ENCODE measurements around the gene PPP2R2C.

Gene PPP2R2C

DNA sequence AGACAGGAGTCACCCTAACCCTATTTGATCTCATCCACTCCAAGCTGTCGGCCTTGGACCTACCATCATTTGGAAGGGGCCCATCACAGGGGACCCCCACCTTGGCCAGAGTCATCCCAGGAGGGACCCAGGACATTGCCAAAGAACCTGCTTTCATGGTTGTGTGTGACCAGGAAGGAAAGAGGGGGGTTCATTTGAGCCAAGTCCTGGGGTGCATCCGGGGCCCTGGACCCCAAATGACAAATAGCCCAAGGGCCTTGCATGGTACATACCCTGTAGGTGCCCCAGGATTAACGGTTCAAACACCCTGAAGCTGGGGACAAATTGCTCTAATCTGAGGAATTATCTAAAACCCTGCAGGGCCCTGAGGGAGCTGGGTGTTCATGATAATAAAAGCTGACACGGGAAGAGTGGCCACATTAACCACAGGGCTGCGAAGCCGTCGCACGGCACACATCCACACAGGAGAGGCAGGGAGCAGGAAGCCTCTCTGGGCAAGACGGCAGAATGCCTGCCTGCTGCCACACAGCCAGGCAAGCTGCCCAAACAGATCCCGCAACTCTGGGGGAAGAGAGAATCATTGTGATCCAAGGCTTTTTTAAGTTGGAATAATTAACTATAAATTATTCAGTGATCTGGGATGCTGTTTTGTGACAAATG lies 28.2 kb upstream of the PPP2R2C start:
- Histone ChIP-seq H3K27ac (ENCODE audit: poor library complexity, severe bottlenecking) (no peak overlapping the region), H3K36me3 (ENCODE audit: low read depth) (no peaks in the 10 kb centered on the region), H3K4me3 (ENCODE audit: severe bottlenecking) (no peak overlapping the region), H3K9me3 (ENCODE audit: severe bottlenecking) (no peaks in the 10 kb centered on the region), H3K4me1 (ENCODE audit: insufficient read depth, poor library complexity, severe bottlenecking) (no peaks in the 10 kb centered on the region), H3K27me3 (ENCODE audit: insufficient read depth, poor library complexity, severe bottlenecking) (no peaks in the 10 kb centered on the region)
- DNase-seq (ENCODE audit: low spot score) (no peak), ATAC-seq (ENCODE audit: low read depth) (no peak)
- no peak for TF ChIP-seq CTCF (IDR thresholded peaks at IDR 0.05; ENCODE audit: poor library complexity, severe bottlenecking)

GRCh38 chr4:6499238-6499600 lies 26.8 kb upstream of the PPP2R2C start:
- no peak for DNase-seq (ENCODE audit: low spot score)
- H3K27ac ChIP-seq (ENCODE audit: poor library complexity, severe bottlenecking): no peak overlapping the region
- no peaks in the 10 kb centered on the region for H3K9me3 ChIP-seq (ENCODE audit: severe bottlenecking)
- H3K36me3 ChIP-seq (ENCODE audit: low read depth): no peaks in the 10 kb centered on the region
- H3K4me1 ChIP-seq (ENCODE audit: insufficient read depth, poor library complexity, severe bottlenecking): no peaks in the 10 kb centered on the region
- H3K27me3 ChIP-seq (ENCODE audit: insufficient read depth, poor library complexity, severe bottlenecking): no peaks in the 10 kb centered on the region
- ATAC-seq (ENCODE audit: low read depth): no peak
- H3K4me3 ChIP-seq (ENCODE audit: severe bottlenecking): no peak overlapping the region
- no peak for TF ChIP-seq CTCF (IDR thresholded peaks at IDR 0.05; ENCODE audit: poor library complexity, severe bottlenecking)

DNA sequence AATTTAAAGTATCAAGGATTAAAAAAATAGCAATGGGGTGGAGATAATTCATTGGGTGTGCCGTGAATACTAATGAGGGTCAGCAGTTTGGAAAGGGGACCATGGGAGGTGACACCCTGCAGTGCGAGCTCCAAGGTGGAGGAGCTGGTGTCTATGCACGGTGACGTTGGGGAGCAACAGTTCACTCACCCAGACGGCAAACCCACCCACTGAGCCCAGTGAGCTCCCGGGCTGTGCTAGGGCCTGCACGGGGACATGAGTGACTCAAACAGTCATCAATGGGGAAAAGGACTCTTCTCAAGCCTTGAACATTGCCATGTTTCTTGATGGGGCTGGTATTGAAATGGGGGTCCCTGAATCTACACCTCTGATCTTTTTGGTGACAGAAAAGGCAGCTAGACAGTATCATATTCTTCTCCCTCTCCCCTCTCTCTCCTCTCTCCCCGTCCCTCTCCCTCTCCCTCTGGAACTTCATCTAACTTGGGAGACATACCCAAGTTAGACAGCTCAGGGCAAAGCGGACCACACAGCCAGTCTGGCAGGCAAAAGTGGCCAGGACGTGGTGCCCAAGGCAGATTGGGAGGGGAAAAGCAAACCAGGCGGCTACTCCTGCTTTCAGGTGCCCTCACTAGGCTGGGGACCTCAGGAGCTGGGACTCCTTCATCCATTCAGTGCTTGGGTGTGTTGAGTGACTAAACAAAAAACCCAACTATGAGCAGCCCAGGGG lies 26.3 kb upstream of the PPP2R2C start:
- Histone ChIP-seq H3K36me3 (ENCODE audit: low read depth) (no peaks in the 10 kb centered on the region), H3K27me3 (ENCODE audit: insufficient read depth, poor library complexity, severe bottlenecking) (no peaks in the 10 kb centered on the region), H3K9me3 (ENCODE audit: severe bottlenecking) (no peaks in the 10 kb centered on the region), H3K27ac (ENCODE audit: poor library complexity, severe bottlenecking) (no peak overlapping the region), H3K4me1 (ENCODE audit: insufficient read depth, poor library complexity, severe bottlenecking) (no peaks in the 10 kb centered on the region), H3K4me3 (ENCODE audit: severe bottlenecking) (no peak overlapping the region)
- no peak for TF ChIP-seq CTCF (IDR thresholded peaks at IDR 0.05; ENCODE audit: poor library complexity, severe bottlenecking)
- ATAC-seq (ENCODE audit: low read depth) (no peak), DNase-seq (ENCODE audit: low spot score) (no peak)

GRCh38 chr4:6497796-6498195 lies 25.4 kb upstream of the PPP2R2C start:
- no peaks in the 10 kb centered on the region for H3K9me3 ChIP-seq (ENCODE audit: severe bottlenecking)
- TF ChIP-seq CTCF (IDR thresholded peaks at IDR 0.05; ENCODE audit: poor library complexity, severe bottlenecking): no peak

GRCh38 chr4:6495736-6496135 lies 23.3 kb upstream of the PPP2R2C start:
- DNase-seq (ENCODE audit: low spot score) (no peak), ATAC-seq (ENCODE audit: low read depth) (no peak)
- Histone ChIP-seq H3K4me3 (ENCODE audit: severe bottlenecking) (no peak overlapping the region), H3K9me3 (ENCODE audit: severe bottlenecking) (no peaks in the 10 kb centered on the region), H3K4me1 (ENCODE audit: insufficient read depth, poor library complexity, severe bottlenecking) (no peaks in the 10 kb centered on the region), H3K27me3 (ENCODE audit: insufficient read depth, poor library complexity, severe bottlenecking) (no peaks in the 10 kb centered on the region), H3K36me3 (ENCODE audit: low read depth) (no peaks in the 10 kb centered on the region), H3K27ac (ENCODE audit: poor library complexity, severe bottlenecking) (no peak overlapping the region)
- TF ChIP-seq CTCF (IDR thresholded peaks at IDR 0.05; ENCODE audit: poor library complexity, severe bottlenecking): no peak

More at GRCh38 chr4:6497796-6498195, 25.4 kb upstream of the PPP2R2C start:
- H3K4me3 ChIP-seq (ENCODE audit: severe bottlenecking): no peak overlapping the region
- H3K36me3 ChIP-seq (ENCODE audit: low read depth): no peaks in the 10 kb centered on the region
- ATAC-seq (ENCODE audit: low read depth) (no peak), DNase-seq (ENCODE audit: low spot score) (no peak)
- H3K4me1 ChIP-seq (ENCODE audit: insufficient read depth, poor library complexity, severe bottlenecking): no peaks in the 10 kb centered on the region
- no peak overlapping the region for H3K27ac ChIP-seq (ENCODE audit: poor library complexity, severe bottlenecking)
- no peaks in the 10 kb centered on the region for H3K27me3 ChIP-seq (ENCODE audit: insufficient read depth, poor library complexity, severe bottlenecking)
